Esophagus muscularis mucosa (tissue), 4 donors: ENCODE results near the gene RCVRN.

Experiments used
- CTCF ChIP-seq, 3 experiments: fragments of 200-600 bp in 2 of 3; fragments of 450-650 bp in 1 of 3; sonication (generic) in 2 of 3; IDR thresholded peaks; one replicate each; pipeline ENCODE4 v1.5.1; 2017 to 2019; ENCODE audit warnings: antibody characterized with exemption in 3 of 3, mild to moderate bottlenecking in 2 of 3, moderate library complexity in 1 of 3
- EP300 ChIP-seq: sonication (generic); formaldehyde crosslinking; IDR thresholded peaks from one replicate; pipeline ENCODE4 v1.6.1; 2017; ENCODE audit warnings: antibody characterized with exemption
- POLR2A ChIP-seq: fragments of 450-650 bp; IDR thresholded peaks from one replicate; pipeline ENCODE4 v1.6.1; 2017; ENCODE audit warnings: antibody characterized with exemption, moderate library complexity, mild to moderate bottlenecking, low read depth
- POLR2AphosphoS5 ChIP-seq, 2 donors: sonication (generic); formaldehyde crosslinking; IDR thresholded peaks; one replicate each; pipeline ENCODE4 v1.6.1; 2017; ENCODE audit warnings: antibody characterized with exemption in 2 of 2

DNA sequence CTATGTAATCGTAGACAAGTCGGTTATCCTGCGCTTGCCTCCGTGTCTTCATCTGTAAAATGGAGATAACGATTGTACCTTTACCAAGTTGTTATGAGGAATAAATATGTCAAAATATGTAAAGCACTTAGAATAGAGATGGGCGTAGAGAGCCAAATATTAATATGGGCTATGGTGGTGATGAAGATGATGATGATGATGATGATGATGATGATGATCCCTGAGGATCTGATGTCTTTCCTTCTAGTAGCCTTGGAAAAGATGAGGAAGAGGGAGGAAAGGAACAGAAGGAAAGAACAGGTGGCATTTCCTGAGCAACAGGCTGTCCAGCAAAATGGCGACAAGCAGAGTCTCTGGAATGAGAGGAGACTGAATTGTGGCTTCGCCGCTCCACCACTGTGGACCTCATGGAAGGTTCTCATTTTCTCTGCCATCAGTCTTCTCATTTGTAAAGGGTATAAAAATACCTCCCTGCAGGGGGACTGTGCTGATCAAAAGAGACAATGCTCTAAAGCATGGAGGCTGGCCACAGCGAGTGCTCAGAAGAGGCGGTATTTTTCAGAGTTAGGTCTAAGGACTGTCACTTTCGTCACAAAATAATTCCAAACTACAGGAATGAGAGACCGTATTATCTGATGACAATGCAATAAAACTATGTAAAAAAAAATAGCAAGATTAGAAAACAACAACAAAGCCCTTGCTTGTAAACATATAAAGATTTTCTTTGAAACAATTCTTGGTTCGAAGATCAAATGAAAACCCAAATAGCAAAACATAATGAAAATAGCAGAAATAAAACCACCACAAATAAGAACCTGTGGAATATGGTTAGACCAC is 17.2 kb upstream of the RCVRN start:
- TF ChIP-seq POLR2A (no peak), CTCF (IDR thresholded peaks at IDR 0.05) (no peak), POLR2AphosphoS5 (IDR thresholded peaks at IDR 0.05) (no peak), EP300 (no peak)
